Gastroesophageal sphincter (tissue), 4 donors: Measurements from ENCODE around the gene RPLP1. TPM values are rescaled to one million over a fixed set of nuclear protein-coding genes. Genes with fewer than 3 reads are reported as not detected.

Source experiments
- ATAC-seq: fragments of 150-250 bp; one replicate; pipeline ENCODE4 v1.9.1; 2016; ENCODE audit warnings: mild to moderate bottlenecking, moderate library complexity
- H3K27ac ChIP-seq, 4 donors: fragments of 200-600 bp; sonication (generic) in 3 of 4; 1 replicate in 3 of 4; 2 replicates in 1 of 4; pipeline ENCODE4 v1.5.1; 2016 to 2019
- H3K27me3 ChIP-seq: fragments of 200-600 bp; sonication (generic); one replicate; pipeline ENCODE4 v1.5.1; 2019
- H3K36me3 ChIP-seq, 2 donors: fragments of 200-600 bp; sonication (generic); one replicate each; pipeline ENCODE4 v1.5.1; 2019; ENCODE audit warnings: control low read depth in 1 of 2
- H3K4me1 ChIP-seq, 3 donors: fragments of 200-600 bp; sonication (generic); 1 replicate in 2 of 3; 2 replicates in 1 of 3; pipeline ENCODE4 v1.5.1; 2016 to 2019; ENCODE audit warnings: control low read depth in 2 of 3
- H3K4me3 ChIP-seq, 2 donors: fragments of 200-600 bp; sonication (generic); one replicate each; pipeline ENCODE4 v1.5.1; 2019; ENCODE audit warnings: mild to moderate bottlenecking in 1 of 2, moderate library complexity in 1 of 2
- H3K9me3 ChIP-seq, 3 donors: fragments of 200-600 bp; sonication (generic); one replicate each; pipeline ENCODE4 v1.5.1; 2017 to 2019; ENCODE audit warnings: control low read depth in 2 of 3
- CTCF ChIP-seq, 4 experiments: fragments of 200-600 bp in 2 of 4; fragments of 450-650 bp in 2 of 4; sonication (generic) in 1 of 4; IDR thresholded peaks; one replicate each; pipeline ENCODE4 v1.5.1; 2017 to 2019; ENCODE audit warnings: antibody characterized with exemption in 4 of 4, mild to moderate bottlenecking in 2 of 4, moderate library complexity in 2 of 4
- EP300 ChIP-seq: sonication (generic); formaldehyde crosslinking; IDR thresholded peaks from one replicate; pipeline ENCODE4 v1.6.1; 2017; ENCODE audit warnings: antibody characterized with exemption, mild to moderate bottlenecking
- POLR2A ChIP-seq, 2 donors: fragments of 450-650 bp; IDR thresholded peaks; one replicate each; pipeline ENCODE4 v1.6.1; 2017; ENCODE audit warnings: antibody characterized with exemption in 2 of 2, mild to moderate bottlenecking in 2 of 2, moderate library complexity in 1 of 2
- POLR2AphosphoS5 ChIP-seq: sonication (generic); formaldehyde crosslinking; IDR thresholded peaks from one replicate; pipeline ENCODE4 v1.6.1; 2017; ENCODE audit warnings: antibody characterized with exemption
- WGBS, 2 donors: methylation state at CpG; one replicate each; pipeline ENCODE4 v1.1.5; 2018; ENCODE audit warnings: low coverage in 1 of 2; 5-methylcytosine and 5-hydroxymethylcytosine counted together
- total RNA-seq, 4 donors: library from RNA; depleted of rRNA; stranded (reverse); fragments of >200 nt; gene quantifications; one replicate each; pipeline ENCODE4 v1.1.0, GENCODE V29; 2016

The RPLP1 gene
- total RNA-seq, 4 donors from 2014 or later = 337 to 657 (median 426) TPM

GRCh38 chr15:69408841-69409240, 43.8 kb upstream of the RPLP1 start:
- 71 to 82% methylated on average over 3 of the region's 3 CpGs for WGBS, 2 donors
- no peaks in the 10 kb centered on the region for H3K9me3 ChIP-seq
- H3K27ac ChIP-seq = no peak overlapping the region
- peaks cover 0 to 6% (median 0%) of the 10 kb centered on the region in 3 donors for H3K4me1 ChIP-seq
- TF ChIP-seq EP300 (no peak), POLR2AphosphoS5 (no peak), POLR2A (IDR thresholded peaks at IDR 0.05) (no peak), CTCF (IDR thresholded peaks at IDR 0.05) (no peak)
- no peaks in the 10 kb centered on the region for H3K36me3 ChIP-seq
- no peaks in the 10 kb centered on the region for H3K27me3 ChIP-seq
- no peak overlapping the region for H3K4me3 ChIP-seq
- ATAC-seq = no peak

- H3K9me3 ChIP-seq = no peaks in the 10 kb centered on the region
- no peak overlapping the region for H3K4me3 ChIP-seq
- ATAC-seq = no peak
- H3K36me3 ChIP-seq = no peaks in the 10 kb centered on the region
- peaks cover 0 to 18% (median 0%) of the 10 kb centered on the region in 3 donors for H3K4me1 ChIP-seq
- TF ChIP-seq POLR2A (IDR thresholded peaks at IDR 0.05) (no peak), EP300 (no peak), CTCF (IDR thresholded peaks at IDR 0.05) (no peak), POLR2AphosphoS5 (no peak)
- WGBS, 2 donors = 67 to 68% methylated on average over 6 to 9 of the region's 9 CpGs
- H3K27ac ChIP-seq = no peak overlapping the region
- H3K27me3 ChIP-seq = no peaks in the 10 kb centered on the region
Measured at GRCh38 chr15:69410248-69410874, 42.3 kb upstream of the RPLP1 start.

GRCh38 chr15:69412274-69412673, 40.3 kb upstream of the RPLP1 start:
- Histone ChIP-seq H3K36me3 (no peaks in the 10 kb centered on the region), H3K4me1 (peaks cover 0 to 19% (median 0%) of the 10 kb centered on the region in 3 donors)

GRCh38 chr15:69412701-69413100, 39.9 kb upstream of the RPLP1 start:
- ATAC-seq = no peak
- no peaks in the 10 kb centered on the region for H3K36me3 ChIP-seq
- no peak overlapping the region for H3K27ac ChIP-seq
- no peak overlapping the region for H3K4me3 ChIP-seq
- no peaks in the 10 kb centered on the region for H3K9me3 ChIP-seq
- no peaks in the 10 kb centered on the region for H3K27me3 ChIP-seq
- peaks cover 0 to 19% (median 0%) of the 10 kb centered on the region in 3 donors for H3K4me1 ChIP-seq
- no peak for TF ChIP-seq POLR2AphosphoS5
- no peak for TF ChIP-seq CTCF (IDR thresholded peaks at IDR 0.05)
- TF ChIP-seq EP300 = no peak
- no peak for TF ChIP-seq POLR2A (IDR thresholded peaks at IDR 0.05)
- 88 to 90% methylated on average over 1 of the region's 1 CpG for WGBS, 2 donors

More at GRCh38 chr15:69412274-69412673, 40.3 kb upstream of the RPLP1 start:
- no peak overlapping the region for H3K27ac ChIP-seq
- TF ChIP-seq POLR2A (IDR thresholded peaks at IDR 0.05) (no peak), POLR2AphosphoS5 (no peak), CTCF (IDR thresholded peaks at IDR 0.05) (no peak), EP300 (no peak)
- no peaks in the 10 kb centered on the region for H3K27me3 ChIP-seq
- ATAC-seq = no peak
- no peaks in the 10 kb centered on the region for H3K9me3 ChIP-seq
- no peak overlapping the region for H3K4me3 ChIP-seq
